Peyer's patch (tissue), 4 donors: ENCODE results near the gene SPSB4. TPM values are rescaled to one million over a fixed set of nuclear protein-coding genes. Genes with fewer than 3 reads are reported as not detected.

ENCODE experiments used
- DNase-seq, 3 donors: peaks; one replicate each; pipeline ENCODE4 v3.0.0-alpha.2; 2017 to 2019
- H3K27ac ChIP-seq, 4 donors: fragments of 200-600 bp; sonication (generic); one replicate each; pipeline ENCODE4 v1.5.1; 2016 to 2019
- H3K27me3 ChIP-seq, 2 donors: fragments of 200-600 bp; sonication (generic); one replicate each; pipeline ENCODE4 v1.5.1; 2019
- H3K36me3 ChIP-seq, 3 donors: fragments of 200-600 bp; sonication (generic); one replicate each; pipeline ENCODE4 v1.5.1; 2016 to 2019
- H3K4me1 ChIP-seq, 4 donors: fragments of 200-600 bp; sonication (generic); one replicate each; pipeline ENCODE4 v1.5.1; 2016 to 2019
- H3K4me3 ChIP-seq, 4 donors: fragments of 200-600 bp; sonication (generic); 1 replicate in 3 of 4; 2 replicates in 1 of 4; pipeline ENCODE4 v1.5.1; 2016 to 2019; ENCODE audit warnings: mild to moderate bottlenecking in 1 of 4
- H3K9me3 ChIP-seq, 4 donors: fragments of 200-600 bp; sonication (generic); one replicate each; pipeline ENCODE4 v1.5.1; 2016 to 2019; ENCODE audit warnings: mild to moderate bottlenecking in 1 of 4
- CTCF ChIP-seq, 6 experiments: fragments of 450-650 bp in 4 of 6; fragments of 200-600 bp in 2 of 6; sonication (generic) in 1 of 6; IDR thresholded peaks; one replicate each; pipeline ENCODE4 v1.5.1; 2017 to 2019; ENCODE audit warnings: antibody characterized with exemption in 6 of 6, mild to moderate bottlenecking in 3 of 6, moderate library complexity in 1 of 6
- POLR2A ChIP-seq, 2 donors: fragments of 450-650 bp; IDR thresholded peaks; one replicate each; pipeline ENCODE4 v1.5.1; 2017; ENCODE audit warnings: antibody characterized with exemption in 2 of 2, mild to moderate bottlenecking in 2 of 2, moderate library complexity in 2 of 2
- total RNA-seq, 4 donors: library from RNA; depleted of rRNA; stranded (reverse); fragments of >200 nt; gene quantifications; one replicate each; pipeline ENCODE4 v1.1.0, GENCODE V29; 2016

The SPSB4 gene
- total RNA-seq, 4 donors from 2014 or later, result 0.35 TPM; not detected in 3

DNA sequence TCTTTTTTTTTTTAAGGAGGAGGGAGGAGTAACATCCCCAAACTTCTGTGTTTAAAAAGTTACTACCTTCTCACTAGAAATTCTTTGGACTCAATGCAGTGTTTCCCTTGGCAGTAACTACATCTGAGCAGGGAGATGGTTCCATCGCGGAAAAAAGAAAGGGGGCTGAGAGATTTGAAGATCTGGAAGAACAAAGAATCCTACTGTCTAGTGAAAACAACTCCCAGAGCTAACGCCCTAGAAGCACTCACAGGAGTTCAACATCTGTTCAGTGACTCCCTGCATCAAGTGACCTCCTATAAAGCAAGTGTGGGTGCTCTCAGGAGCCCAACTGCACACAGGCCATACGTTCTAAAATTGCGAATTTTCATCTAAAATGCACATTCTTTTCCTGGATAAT, 113.7 kb downstream of the SPSB4 start:
- H3K27ac ChIP-seq, result no peak overlapping the region
- H3K9me3 ChIP-seq, result no peaks in the 10 kb centered on the region
- DNase-seq, result no peak
- H3K36me3 ChIP-seq, result no peaks in the 10 kb centered on the region
- TF ChIP-seq POLR2A (IDR thresholded peaks at IDR 0.05) (no peak), CTCF (IDR thresholded peaks at IDR 0.05) (no peak)
- no peak overlapping the region for H3K4me3 ChIP-seq
- no peaks in the 10 kb centered on the region for H3K4me1 ChIP-seq
- H3K27me3 ChIP-seq, result no peaks in the 10 kb centered on the region

DNA sequence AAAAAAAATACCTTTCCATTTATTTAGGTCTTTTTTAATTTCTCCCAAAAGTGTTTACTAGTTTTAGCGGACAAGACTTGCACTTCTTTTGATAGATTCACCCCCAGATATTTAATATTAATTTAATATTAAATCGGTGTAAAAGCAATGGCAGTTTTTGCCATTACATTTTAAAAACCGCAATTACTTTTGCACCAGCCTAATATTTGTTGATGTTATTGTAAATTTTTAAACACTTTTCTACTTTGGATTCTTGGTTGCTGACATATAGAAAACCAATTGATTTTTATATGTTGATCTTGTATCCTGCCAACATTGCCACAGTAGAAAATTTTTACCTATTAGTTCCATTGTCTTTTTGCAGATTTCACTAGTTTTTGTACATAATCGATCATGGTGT, 116.5 kb downstream of the SPSB4 start:
- H3K9me3 ChIP-seq, result no peaks in the 10 kb centered on the region
- no peaks in the 10 kb centered on the region for H3K27me3 ChIP-seq
- no peak overlapping the region for H3K27ac ChIP-seq
- H3K36me3 ChIP-seq, result no peaks in the 10 kb centered on the region
- no peak for DNase-seq
- no peak for TF ChIP-seq POLR2A (IDR thresholded peaks at IDR 0.05)
- no peak for TF ChIP-seq CTCF (IDR thresholded peaks at IDR 0.05)
- no peak overlapping the region for H3K4me3 ChIP-seq
- H3K4me1 ChIP-seq, result no peaks in the 10 kb centered on the region

DNA sequence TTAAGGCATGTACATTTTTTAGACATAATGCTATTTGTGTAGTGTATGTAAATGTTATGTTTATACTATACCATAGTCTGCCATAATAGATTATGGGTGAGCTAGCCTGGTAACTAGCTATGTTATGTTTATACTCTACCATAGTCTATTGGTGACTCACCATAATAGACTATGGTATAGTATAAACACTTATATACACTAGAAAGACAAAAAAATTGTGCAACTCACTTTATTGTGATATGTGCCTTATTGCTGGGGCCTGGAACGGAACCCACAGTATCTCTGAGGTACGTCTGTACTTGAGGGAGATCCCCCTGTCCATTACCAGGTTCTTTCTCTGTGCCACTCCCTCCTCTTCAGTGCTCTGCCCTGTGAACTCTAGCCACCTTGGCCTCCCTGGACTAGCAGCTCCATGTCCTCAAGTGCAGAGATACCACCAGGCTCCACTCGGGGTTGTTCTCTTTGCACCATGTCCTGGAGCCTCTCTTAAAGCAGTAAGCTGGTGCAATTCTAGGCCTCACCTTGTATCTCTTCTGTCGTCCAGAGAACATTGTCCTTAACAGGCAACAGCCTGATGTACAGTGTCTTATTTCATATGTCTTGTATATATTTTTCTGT, 119.6 kb downstream of the SPSB4 start:
- no peaks in the 10 kb centered on the region for H3K9me3 ChIP-seq
- H3K4me3 ChIP-seq, result no peak overlapping the region
- H3K36me3 ChIP-seq, result no peaks in the 10 kb centered on the region
- H3K27ac ChIP-seq, result no peak overlapping the region
- no peaks in the 10 kb centered on the region for H3K27me3 ChIP-seq
- no peak for TF ChIP-seq CTCF (IDR thresholded peaks at IDR 0.05)
- no peak for TF ChIP-seq POLR2A (IDR thresholded peaks at IDR 0.05)
- no peaks in the 10 kb centered on the region for H3K4me1 ChIP-seq
- no peak for DNase-seq

- DNase-seq, result no peak
- Histone ChIP-seq H3K4me1 (no peaks in the 10 kb centered on the region), H3K36me3 (no peaks in the 10 kb centered on the region), H3K4me3 (no peak overlapping the region), H3K9me3 (no peaks in the 10 kb centered on the region), H3K27ac (no peak overlapping the region), H3K27me3 (no peaks in the 10 kb centered on the region)
- TF ChIP-seq POLR2A (IDR thresholded peaks at IDR 0.05) (no peak), CTCF (IDR thresholded peaks at IDR 0.05) (no peak)
Measured at GRCh38 chr3:141174674-141175073, 123.5 kb downstream of the SPSB4 start.

- no peak for TF ChIP-seq CTCF (IDR thresholded peaks at IDR 0.05)
- TF ChIP-seq POLR2A (IDR thresholded peaks at IDR 0.05), result no peak
- Histone ChIP-seq H3K36me3 (no peaks in the 10 kb centered on the region), H3K4me1 (no peaks in the 10 kb centered on the region), H3K4me3 (no peak overlapping the region), H3K27me3 (no peaks in the 10 kb centered on the region), H3K9me3 (no peaks in the 10 kb centered on the region), H3K27ac (no peak overlapping the region)
- DNase-seq, result no peak
Measured at GRCh38 chr3:141176775-141177174, 125.6 kb downstream of the SPSB4 start.

GRCh38 chr3:141178026-141178425, 126.9 kb downstream of the SPSB4 start:
- Histone ChIP-seq H3K9me3 (no peaks in the 10 kb centered on the region), H3K4me3 (no peak overlapping the region), H3K4me1 (no peaks in the 10 kb centered on the region), H3K36me3 (no peaks in the 10 kb centered on the region), H3K27ac (no peak overlapping the region), H3K27me3 (no peaks in the 10 kb centered on the region)
- no peak for DNase-seq
- TF ChIP-seq CTCF (IDR thresholded peaks at IDR 0.05), result no peak
- no peak for TF ChIP-seq POLR2A (IDR thresholded peaks at IDR 0.05)
